Epidermal melanocyte (primary cell): Measurements from ENCODE around the gene DAB2IP.

Experiments used
- DNase-seq: peaks from one replicate; pipeline ENCODE4 v3.0.0; 2011; ENCODE audit warnings: low spot score; ENCODE audit not compliant: insufficient read length

DAB2IP gene

GRCh38 chr9:121662359-121662758, 10.9 kb downstream of the DAB2IP start:
- no peak for DNase-seq

DNA sequence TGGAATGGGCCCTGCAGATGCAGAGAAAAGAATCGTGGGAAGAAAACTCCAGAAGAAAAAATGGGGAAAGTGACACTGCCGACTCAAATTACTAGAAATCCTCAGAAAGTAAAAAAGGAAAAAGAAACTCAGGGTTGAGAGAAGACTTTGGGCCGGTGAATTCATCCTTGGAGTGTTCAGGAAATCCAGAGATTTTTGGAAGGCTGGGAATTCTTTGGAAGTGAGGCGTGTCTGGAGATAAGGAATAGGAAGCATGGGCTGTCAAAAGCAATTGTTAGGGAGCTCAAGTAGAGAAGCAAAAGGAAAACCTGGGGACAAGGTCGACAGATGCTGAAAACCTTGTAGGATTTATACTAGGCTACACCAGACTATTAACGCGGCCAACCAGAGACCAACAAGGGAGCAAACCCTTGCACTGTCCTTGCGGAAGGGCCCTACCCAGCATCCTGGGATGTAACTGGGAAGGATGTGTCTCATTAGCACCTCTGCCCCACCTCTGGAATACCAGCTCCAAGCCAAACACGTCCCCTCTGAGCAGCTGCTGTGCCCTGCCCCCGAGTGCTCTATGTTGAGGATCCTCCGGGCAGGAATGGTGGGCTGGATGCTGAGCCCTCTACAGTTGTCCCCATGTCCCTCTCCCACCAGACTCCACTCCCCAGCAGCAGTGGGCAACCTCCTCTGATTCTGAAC, 11.6 kb downstream of the DAB2IP start:
- no peak for DNase-seq

DNA sequence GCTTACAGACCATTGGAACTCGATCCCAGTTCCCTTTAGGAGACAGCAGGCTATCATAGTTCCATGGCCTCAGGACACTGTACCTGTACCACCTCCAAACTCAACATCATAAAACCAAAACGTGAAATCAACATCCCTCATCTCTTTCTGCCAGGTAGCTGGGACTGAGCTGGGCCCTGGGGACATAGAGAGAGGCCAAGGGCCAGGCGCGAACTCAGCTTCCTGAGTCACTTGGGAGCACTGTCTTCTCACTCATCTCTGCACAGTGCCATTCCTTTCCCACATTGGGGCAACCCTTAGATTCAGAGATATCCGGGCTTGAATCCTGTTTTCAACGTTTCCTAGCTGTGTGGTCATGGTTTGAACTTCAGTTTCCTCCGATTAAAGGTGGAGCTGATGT, 12.2 kb downstream of the DAB2IP start:
- DNase-seq, result no peak

GRCh38 chr9:121666294-121666693, 14.9 kb downstream of the DAB2IP start:
- no peak for DNase-seq

GRCh38 chr9:121667214-121667613, 15.8 kb downstream of the DAB2IP start:
- no peak for DNase-seq

GRCh38 chr9:121667890-121668289, 16.5 kb downstream of the DAB2IP start:
- no peak for DNase-seq

DNA sequence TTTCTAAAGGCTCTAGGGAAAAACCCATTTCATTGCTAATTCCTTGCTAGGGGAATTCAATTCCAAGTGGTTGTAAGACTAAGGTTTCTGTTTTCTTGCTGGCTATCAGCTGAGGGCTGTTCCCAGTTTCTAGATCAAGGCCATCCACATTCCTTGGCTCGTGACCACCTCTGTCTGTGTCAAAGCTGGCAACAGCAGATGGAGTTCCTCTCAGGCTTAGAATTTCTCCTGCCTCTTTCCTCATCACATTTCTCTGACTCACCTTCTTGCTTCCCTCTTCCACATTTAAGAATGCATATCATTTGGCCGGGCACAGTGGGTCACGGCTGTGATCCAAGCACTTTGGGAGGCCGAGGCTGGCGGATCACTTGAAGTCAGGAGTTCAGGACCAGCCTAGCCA, 19.0 kb downstream of the DAB2IP start:
- DNase-seq, result no peak

GRCh38 chr9:121671612-121672155, 20.2 kb downstream of the DAB2IP start:
- no peak for DNase-seq

- DNase-seq, result no peak
Observed at GRCh38 chr9:121672213-121672612, 20.8 kb downstream of the DAB2IP start.

- no peak for DNase-seq
Observed at GRCh38 chr9:121672986-121673385, 21.6 kb downstream of the DAB2IP start.

GRCh38 chr9:121673576-121673975, 22.1 kb downstream of the DAB2IP start:
- no peak for DNase-seq

GRCh38 chr9:121674017-121674416, 22.6 kb downstream of the DAB2IP start:
- DNase-seq, result no peak

DNA sequence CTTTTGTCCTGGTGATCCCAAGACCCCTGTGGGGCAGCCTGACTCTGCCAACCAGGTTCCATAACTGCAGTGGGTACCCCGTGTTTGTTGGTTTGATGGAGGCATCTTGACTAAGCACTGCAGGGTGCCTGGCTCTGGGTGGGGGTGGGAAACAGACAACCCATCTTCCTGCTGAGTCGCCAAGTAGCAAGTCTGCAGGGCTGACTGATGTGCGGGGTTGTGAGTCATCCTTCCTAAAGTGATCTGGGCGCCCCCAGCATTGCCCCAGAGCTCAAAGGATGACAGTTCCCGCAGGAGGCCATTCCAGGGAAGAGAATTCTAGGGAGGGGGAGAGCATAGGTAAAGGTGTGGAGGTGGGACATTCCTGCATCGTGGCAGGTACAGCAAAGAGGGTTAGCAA, 23.5 kb downstream of the DAB2IP start:
- DNase-seq, result no peak

DNA sequence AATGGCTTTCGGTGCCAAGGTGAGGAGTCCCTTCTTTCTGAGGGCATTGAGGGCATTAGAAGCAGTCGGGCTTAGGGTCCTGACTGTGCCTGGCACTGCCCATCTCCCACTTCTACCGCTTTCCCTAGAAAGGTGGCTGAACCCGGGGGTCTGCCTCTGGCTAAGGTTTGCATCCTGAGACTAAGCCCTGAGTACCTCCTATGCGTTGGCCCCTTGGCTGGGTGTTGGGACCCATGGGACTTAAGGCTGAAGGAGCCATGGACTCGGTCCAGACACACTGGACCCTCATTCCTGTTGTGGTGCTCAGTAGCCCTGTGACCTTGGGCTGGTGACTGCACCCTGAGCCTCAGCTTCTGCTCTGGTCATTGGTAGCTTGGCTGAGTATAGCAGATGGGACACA, 23.9 kb downstream of the DAB2IP start:
- no peak for DNase-seq

GRCh38 chr9:121675969-121676822, 24.8 kb downstream of the DAB2IP start:
- no peak for DNase-seq

DNA sequence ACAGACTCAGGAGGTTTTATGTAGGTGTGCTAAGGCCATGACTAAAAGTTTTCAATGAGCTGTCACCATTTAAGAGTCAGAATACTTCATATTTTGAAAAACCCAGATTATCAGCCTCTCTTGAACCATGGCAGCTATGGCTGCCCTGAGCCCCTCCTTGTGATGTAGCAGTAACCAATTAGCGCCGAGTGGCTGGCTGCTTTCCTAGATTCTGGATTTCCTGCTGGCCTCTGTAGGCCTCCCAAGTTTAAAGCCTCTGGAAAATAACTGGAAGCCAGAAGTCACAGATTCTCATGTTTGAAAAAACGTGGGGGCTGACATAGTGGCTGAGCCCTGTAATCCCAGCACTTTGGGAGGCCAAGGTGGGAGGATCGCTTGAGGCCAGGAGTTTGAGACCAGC, 25.5 kb downstream of the DAB2IP start:
- DNase-seq, result no peak

DNA sequence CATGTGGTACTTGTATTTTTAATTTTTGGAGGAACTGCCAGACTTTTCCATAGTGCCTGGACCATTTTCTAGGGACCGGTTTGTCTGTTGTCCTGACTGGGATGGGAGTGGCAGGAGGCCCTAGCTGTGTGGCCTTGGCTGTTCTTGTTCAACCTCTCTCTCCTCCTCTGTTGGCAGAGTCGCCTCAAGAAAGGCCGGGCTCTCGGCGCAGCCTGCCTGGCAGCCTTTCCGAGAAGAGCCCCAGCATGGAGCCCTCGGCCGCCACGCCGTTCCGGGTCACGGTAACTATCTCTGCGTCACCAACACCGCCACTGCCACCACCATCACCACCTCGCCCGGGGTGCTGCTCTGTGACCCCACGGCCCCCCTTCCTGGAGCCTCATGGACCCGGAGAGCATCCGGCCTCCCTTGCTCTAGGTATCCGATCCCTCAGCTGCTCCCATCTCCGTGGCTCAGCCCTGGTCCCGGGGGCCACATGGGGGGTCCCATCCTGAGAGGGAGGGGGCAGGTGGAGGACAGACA, 27.1 kb downstream of the DAB2IP start:
- DNase-seq, result no peak

GRCh38 chr9:121679901-121680635, 28.6 kb downstream of the DAB2IP start:
- DNase-seq, result no peak

DNA sequence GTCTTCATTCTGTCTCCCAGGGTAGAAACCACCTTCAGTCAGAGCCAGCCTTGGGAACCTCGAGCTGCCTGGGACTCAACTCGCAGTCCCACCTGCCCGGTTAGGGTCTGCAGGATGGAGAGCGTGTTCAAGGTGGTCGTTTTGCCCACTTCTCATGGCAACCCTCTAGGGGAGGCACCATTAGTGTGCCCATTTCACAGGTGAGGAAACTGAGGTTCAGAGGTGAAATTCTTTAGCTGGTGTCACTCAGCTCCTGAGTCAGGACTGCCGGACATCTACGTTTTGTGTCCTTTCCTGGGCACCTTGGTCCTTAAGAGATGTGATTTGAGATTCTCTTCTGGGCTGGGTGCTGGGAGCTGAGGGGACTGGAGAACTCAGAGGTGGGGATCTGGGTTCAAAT, 30.0 kb downstream of the DAB2IP start:
- DNase-seq, result no peak

DNA sequence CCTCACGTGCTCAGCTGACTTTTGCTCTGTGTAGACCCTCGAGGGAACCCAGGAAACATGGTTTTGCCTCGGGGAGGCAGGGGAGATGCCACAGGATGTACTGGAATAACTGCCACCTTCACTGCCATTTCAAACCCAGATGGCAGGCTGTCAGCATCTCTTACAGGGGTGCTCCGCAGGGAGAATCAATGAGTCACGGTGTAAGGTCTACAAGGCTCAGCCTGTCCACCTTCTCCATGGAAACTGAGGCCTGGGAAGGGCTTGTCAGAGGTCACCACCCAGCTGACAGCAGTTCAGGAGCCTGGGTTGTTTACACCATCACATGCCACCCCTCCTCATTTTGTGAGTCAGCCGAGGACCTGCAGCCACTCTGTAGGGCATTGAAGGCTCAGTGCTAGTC, 30.8 kb downstream of the DAB2IP start:
- no peak for DNase-seq

GRCh38 chr9:121682926-121683515, 31.6 kb downstream of the DAB2IP start:
- no peak for DNase-seq
